Subcutaneous adipose tissue (tissue), 4 donors: ENCODE results near the gene TPD52L1. TPM values are rescaled to one million over a fixed set of nuclear protein-coding genes. Genes with fewer than 3 reads are reported as not detected.

Source experiments
- CTCF ChIP-seq: fragments of 450-650 bp; IDR thresholded peaks from one replicate; pipeline ENCODE4 v1.5.1; 2016; ENCODE audit warnings: low read depth, mild to moderate bottlenecking, control low read depth, antibody characterized with exemption, moderate library complexity
- total RNA-seq, 4 donors: library from RNA; depleted of rRNA; stranded (reverse); fragments of >200 nt; gene quantifications; one replicate each; pipeline ENCODE4 v1.1.0, GENCODE V29; 2016

TPD52L1 gene
- total RNA-seq, 4 donors from 2014 or later = 18.7 to 70.6 (median 33.4) TPM

GRCh38 chr6:125123468-125124048 lies 30.0 kb upstream of the TPD52L1 start:
- TF ChIP-seq CTCF = no peak

DNA sequence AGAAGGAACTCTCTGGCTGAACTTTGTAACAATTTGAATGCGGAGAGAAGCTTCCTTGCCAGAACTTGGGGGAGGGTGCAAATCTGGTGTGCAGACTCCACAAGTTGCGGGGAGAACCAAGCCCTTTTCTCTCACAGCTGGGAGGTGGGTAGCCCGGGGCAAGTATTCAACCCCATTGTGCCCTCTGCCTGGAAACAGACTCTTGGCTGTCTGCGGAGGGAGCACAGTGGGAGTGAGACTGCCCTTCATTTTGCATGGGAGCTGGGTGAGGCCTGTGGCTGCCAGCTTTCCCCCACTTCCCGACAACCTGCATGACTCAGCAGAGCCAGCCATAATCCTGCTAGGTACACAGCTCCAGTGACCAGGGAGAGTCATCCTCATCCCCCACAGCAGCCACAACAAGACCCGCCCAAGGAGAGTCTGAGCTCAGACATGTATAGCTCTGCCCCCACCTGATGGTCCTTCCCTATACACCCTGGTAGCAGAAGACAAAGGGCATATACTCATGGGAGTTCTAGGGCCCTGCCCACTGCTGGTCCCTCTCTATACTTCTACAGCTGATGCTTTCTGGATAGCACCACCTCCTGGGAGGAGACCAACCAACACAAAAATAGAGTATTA lies 29.4 kb upstream of the TPD52L1 start:
- TF ChIP-seq CTCF = no peak

- TF ChIP-seq CTCF = no peak
These were observed 24.2 kb upstream of the TPD52L1 start for GRCh38 chr6:125129354-125129753.

DNA sequence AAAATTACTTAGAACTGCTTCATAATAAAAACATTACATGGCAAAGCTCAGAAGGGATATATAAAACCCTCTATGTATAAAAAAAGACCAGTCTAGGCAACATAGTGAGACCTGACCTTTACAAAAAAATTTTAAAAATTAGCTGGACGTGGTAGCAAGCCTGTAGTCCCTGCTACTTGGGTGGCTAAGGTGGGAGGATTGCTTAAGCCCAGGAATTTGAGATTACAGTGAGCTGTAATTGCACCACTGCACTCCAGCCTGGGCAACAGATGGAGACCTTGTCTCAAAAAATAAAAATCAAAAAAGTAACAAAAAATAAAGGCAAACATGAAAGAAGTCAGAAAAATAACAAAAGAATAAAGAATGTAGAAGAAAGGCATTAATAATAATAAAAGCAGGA lies 21.5 kb upstream of the TPD52L1 start:
- no peak for TF ChIP-seq CTCF

DNA sequence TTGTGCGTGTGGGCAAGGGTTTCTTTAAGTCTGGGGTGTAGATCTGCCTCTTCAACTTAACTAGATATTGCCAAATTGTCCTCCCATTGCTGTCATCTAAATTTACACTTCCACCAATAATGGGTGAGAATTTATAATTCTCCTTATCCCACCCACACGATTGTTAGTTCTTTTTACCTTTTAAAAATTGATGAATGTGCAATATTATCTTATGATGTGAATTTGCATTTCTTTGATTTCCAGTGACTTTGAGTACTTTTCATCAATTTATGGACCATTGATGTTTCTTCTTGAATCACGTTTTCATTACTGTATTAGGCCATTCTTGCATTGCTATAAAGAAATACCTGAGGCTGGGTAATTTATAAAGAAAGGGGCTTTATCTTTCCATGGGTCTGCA lies 17.2 kb upstream of the TPD52L1 start:
- TF ChIP-seq CTCF = no peak

- TF ChIP-seq CTCF = no peak
These were observed 15.5 kb upstream of the TPD52L1 start for GRCh38 chr6:125138083-125138482.

DNA sequence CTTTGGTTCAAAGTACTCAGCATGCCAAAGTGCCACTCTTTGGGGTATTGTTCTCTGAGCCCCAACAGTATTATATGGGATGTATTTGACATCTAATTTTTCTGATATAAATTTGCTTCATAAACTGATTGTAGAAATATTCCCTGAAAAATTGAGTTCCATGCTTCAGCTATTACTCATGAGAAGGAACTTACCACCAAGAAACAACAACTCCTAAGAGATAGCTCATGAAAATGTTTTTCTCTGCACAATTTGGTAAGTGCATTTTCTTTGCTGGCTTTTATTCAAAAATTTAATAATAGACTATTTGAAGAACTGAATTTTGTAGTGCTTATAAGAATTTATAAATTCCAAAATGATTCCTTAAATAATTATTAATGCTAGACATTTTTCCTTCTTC lies 12.8 kb upstream of the TPD52L1 start:
- TF ChIP-seq CTCF = no peak
